ENCODE results near the gene ENOX1.

DNA sequence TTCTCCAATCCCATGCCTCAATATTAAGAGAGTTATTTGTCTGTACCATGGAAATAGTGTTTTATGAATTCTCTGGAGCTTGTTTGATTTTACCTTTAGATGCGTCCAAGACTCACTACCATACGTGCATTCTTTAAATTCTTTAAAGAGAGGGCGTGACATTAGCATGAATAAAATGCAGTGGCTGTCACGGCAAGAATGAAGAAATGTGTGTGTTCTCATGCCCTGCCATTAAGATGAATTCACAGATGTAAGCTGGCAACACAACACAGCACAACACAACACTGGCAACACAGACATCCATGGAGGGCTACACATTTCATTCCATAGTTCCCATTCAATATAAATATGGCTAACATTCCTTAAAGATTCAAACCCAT lies 213.4 kb downstream of the ENOX1 start:
- no peak for TF ChIP-seq POLR2A (IDR thresholded peaks at IDR 0.05)
- TF ChIP-seq, protein P1, sequence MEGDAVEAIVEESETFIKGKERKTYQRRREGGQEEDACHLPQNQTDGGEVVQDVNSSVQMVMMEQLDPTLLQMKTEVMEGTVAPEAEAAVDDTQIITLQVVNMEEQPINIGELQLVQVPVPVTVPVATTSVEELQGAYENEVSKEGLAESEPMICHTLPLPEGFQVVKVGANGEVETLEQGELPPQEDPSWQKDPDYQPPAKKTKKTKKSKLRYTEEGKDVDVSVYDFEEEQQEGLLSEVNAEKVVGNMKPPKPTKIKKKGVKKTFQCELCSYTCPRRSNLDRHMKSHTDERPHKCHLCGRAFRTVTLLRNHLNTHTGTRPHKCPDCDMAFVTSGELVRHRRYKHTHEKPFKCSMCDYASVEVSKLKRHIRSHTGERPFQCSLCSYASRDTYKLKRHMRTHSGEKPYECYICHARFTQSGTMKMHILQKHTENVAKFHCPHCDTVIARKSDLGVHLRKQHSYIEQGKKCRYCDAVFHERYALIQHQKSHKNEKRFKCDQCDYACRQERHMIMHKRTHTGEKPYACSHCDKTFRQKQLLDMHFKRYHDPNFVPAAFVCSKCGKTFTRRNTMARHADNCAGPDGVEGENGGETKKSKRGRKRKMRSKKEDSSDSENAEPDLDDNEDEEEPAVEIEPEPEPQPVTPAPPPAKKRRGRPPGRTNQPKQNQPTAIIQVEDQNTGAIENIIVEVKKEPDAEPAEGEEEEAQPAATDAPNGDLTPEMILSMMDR (IDR thresholded peaks at IDR 0.05): no peak

Data from testis (tissue), 2 donors.